GM18517 (cell line): Measurements from ENCODE around the gene CD247.

Experiments
- ATAC-seq: cut with Tn5 transposase; IDR thresholded peaks from one replicate; pipeline ENCODE4 v1.9.1; 2021; ENCODE audit warnings: mild to moderate bottlenecking, moderate library complexity; ENCODE audit not compliant: unreplicated experiment

Gene CD247

DNA sequence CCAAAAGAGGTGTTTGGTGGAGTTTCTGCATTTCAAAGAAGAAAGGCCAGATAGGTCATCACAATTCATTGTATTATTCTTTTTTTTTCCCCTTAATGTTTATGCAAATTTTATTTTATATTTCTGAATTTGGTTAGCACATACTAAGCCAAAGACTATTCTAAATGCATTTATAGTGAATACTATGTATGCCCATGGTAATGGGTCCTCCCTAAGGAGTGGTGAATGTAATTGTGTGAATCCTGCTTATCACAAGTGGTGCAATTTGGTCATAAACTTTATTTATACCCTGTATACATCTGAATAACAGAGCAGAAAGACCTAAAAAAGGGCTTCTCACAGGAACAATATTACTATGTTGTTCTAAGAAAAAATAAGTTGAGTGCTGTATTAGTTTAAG lies 99.1 kb downstream of the CD247 start:
- no peak for ATAC-seq

- ATAC-seq = no peak
Measured at GRCh38 chr1:167418391-167418790, 99.9 kb downstream of the CD247 start.

DNA sequence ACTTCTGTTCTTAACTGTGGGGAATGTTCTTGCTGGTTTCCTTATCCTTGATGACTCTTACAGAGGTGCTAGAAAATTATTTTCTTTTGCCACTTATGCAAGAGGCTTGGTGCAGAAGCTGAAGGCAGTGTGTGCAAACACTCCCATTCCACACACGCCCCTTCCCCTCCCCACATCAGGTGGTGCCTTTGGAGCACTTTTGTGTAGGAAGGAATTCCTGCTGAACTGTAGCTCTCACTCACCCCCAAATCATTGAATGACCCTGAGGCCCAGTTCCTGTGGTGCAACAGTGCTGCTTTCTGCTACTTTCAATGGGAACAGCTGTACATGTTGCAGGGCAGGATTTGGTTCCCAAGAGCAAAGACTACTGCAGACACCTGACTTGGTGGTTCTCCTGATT lies 101.8 kb downstream of the CD247 start:
- no peak for ATAC-seq

DNA sequence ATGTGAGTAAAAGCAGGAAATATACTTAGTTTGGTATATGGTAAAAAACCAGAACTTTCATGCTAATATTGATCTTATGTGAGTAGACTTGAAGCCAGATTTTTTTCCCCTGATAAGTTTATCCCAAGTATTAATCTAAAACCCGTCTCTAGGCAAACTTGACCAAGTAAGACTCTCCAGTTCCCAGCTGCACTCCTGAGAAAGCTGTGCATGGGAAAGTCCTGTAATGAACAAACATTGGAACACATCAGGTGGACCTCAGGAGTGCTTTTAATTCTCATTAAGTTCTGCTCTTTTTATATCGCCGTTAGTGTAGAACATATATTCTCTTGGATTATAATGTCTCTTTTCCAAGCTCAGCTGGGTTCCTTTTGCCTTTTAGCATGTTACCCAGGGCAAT lies 105.0 kb downstream of the CD247 start:
- no peak for ATAC-seq

- ATAC-seq = no peak
Measured at GRCh38 chr1:167412920-167413319, 105.4 kb downstream of the CD247 start.

- ATAC-seq = no peak
Measured at GRCh38 chr1:167412072-167412471, 106.3 kb downstream of the CD247 start.

GRCh38 chr1:167409183-167409582 lies 109.1 kb downstream of the CD247 start:
- ATAC-seq = no peak

- no peak for ATAC-seq
Measured at GRCh38 chr1:167408355-167408754, 110.0 kb downstream of the CD247 start.

DNA sequence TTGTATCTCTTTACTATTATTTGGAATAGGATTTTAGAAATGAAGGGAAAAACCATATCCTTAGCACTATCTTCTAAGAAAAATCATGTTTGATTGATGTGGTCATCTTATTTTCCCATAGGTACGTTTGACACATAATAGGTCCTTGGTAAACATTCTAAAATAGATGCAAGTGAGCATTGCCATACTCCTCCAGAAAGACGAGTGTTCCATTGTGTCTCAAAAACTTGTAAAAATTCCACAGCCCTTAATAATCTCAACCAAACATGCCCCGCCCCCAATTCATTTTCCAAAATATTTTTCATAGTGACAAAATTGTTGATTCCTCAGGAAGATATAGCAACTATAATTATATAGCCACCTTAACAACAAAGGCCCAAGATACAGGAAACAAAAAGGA lies 113.4 kb downstream of the CD247 start:
- ATAC-seq = no peak

DNA sequence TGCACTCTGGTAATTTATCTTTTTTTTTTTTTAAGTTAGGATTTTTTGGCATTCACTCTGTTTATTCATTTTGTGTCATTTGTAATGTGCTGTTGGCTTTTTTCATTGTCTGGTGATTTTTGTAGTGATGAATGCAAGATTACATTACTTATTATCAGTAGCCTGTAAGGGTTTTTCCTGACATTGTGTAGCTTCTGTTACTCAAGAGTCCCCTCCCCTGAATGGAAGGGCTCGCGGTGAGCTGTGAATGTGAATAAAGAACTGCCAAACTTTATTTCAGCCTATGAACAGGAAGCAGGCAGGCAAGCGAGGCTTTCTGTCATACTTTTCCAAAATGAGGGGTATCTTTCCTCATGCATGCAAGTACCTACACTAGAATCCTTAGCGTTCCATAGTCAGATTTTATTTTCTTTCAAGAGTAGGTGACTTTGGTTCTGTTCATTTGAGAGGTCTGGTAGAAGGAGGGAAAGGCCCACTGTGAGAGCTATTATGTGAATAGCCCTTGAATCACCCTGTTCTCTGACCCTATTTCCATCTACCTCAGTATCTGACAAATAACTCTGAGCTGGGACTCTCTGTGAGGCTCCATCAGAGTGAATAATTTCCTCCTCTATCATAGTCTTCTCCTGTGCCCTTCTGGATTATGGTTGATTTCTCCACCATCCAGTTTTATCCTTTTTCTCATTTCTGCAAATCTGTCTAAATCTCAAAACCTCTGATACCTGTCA lies 114.0 kb downstream of the CD247 start:
- ATAC-seq = no peak

- ATAC-seq = no peak
Measured at GRCh38 chr1:167401260-167401873, 117.0 kb downstream of the CD247 start.

DNA sequence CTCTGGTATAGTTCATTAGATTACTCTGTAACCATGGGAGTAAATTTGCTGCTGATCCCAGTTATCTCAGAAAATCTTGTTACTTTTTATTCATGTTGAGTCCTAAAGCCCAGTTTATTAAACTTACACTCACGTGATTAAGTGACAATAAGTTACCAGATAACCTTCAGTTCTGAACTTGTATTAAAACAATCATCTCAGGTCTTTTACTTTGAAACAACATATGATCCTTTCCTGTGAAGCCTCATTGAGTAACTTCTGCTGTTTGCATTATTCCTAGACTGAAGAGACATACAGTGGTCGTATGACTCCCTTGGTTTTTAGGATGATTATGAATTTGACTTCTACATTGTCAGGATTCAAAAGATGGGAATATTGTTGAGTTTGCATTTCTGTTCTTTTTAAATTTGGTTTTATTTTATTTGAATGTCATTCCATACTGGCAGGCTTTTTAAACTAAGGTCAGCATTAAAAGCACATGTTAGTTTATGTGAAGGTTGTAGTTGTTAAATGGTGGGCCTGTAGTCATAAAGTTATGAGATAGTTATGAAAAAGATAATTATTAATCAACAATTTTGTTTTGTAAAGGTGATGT lies 117.9 kb downstream of the CD247 start:
- no peak for ATAC-seq

- ATAC-seq = no peak
Measured at GRCh38 chr1:167392200-167392696, 126.1 kb downstream of the CD247 start.

- no peak for ATAC-seq
Measured at GRCh38 chr1:167388976-167389375, 129.4 kb downstream of the CD247 start.

GRCh38 chr1:167387251-167387910 lies 130.9 kb downstream of the CD247 start:
- no peak for ATAC-seq
